GM19395 (cell line): Measurements from ENCODE around the gene TMEM18.

Experiments used
- ATAC-seq: cut with Tn5 transposase; IDR thresholded peaks from one replicate; pipeline ENCODE4 v1.9.1; 2021; ENCODE audit warnings: mild to moderate bottlenecking, moderate library complexity; ENCODE audit not compliant: unreplicated experiment

TMEM18 gene

GRCh38 chr2:623130-623922 is 53.9 kb downstream of the TMEM18 start:
- ATAC-seq = no peak

- no peak for ATAC-seq
Observed at GRCh38 chr2:622357-622756, 54.8 kb downstream of the TMEM18 start.

GRCh38 chr2:621303-622099 is 55.7 kb downstream of the TMEM18 start:
- no peak for ATAC-seq

GRCh38 chr2:620471-621302 is 56.5 kb downstream of the TMEM18 start:
- no peak for ATAC-seq

- ATAC-seq = no peak
Observed at GRCh38 chr2:620004-620403, 57.2 kb downstream of the TMEM18 start.

GRCh38 chr2:618422-618990 is 58.7 kb downstream of the TMEM18 start:
- no peak for ATAC-seq

GRCh38 chr2:618005-618404 is 59.2 kb downstream of the TMEM18 start:
- no peak for ATAC-seq
